ENCODE measurements around the gene ZFYVE28. TPM values are rescaled to one million over a fixed set of nuclear protein-coding genes. Genes with fewer than 3 reads are reported as not detected.

The ZFYVE28 gene
- total RNA-seq, 1 experiment from 2014 or later, result 19.2 TPM

DNA sequence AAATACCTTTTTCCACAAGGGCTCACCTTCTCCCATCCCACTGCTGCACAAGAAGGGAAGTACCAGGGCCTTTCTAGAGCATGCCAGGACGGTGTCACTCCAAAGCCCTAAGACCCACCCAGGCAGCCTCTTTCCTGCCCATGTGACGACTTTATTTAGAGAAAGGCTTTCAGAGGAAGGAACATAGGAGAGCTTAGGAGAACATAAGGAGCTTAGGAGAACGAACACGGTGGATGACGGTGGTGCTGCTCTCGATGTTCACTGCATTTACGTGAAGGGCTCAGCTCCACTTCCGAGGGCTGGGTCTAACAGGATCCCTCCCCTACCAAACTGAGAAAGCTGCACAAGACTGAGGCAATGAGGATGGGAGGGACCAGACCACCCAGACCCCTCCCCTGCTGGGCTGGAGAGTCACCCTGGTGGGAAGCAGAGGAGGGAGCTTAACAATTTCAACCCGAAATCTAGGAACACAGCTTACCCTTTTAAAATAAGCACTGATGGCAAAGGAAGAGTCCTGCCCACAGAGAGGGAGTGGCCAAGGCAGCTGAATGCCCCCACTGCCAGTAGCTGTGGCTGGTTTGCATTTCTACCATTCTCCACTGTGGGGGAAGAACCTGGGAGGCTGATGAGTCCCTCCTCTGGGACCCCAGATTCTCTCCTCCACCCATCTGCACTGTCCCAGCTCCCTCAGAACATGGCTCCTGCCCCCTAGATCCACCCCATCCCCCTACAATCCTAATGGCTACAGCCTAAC lies 29.8 kb downstream of the ZFYVE28 start (continued):
- TF ChIP-seq, protein P1, sequence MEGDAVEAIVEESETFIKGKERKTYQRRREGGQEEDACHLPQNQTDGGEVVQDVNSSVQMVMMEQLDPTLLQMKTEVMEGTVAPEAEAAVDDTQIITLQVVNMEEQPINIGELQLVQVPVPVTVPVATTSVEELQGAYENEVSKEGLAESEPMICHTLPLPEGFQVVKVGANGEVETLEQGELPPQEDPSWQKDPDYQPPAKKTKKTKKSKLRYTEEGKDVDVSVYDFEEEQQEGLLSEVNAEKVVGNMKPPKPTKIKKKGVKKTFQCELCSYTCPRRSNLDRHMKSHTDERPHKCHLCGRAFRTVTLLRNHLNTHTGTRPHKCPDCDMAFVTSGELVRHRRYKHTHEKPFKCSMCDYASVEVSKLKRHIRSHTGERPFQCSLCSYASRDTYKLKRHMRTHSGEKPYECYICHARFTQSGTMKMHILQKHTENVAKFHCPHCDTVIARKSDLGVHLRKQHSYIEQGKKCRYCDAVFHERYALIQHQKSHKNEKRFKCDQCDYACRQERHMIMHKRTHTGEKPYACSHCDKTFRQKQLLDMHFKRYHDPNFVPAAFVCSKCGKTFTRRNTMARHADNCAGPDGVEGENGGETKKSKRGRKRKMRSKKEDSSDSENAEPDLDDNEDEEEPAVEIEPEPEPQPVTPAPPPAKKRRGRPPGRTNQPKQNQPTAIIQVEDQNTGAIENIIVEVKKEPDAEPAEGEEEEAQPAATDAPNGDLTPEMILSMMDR (IDR thresholded peaks at IDR 0.05 in 2 of 3, conservative IDR thresholded peaks at IDR 0.05 in 1 of 3; ENCODE audit: borderline replicate concordance in 1 of 3, insufficient read depth in 1 of 3, low read depth in 2 of 3, low read length in 2 of 3), result no peak
- TF ChIP-seq RAD21 (IDR thresholded peaks at IDR 0.05; ENCODE audit: low read depth), result no peak
- TF ChIP-seq, protein P2, sequence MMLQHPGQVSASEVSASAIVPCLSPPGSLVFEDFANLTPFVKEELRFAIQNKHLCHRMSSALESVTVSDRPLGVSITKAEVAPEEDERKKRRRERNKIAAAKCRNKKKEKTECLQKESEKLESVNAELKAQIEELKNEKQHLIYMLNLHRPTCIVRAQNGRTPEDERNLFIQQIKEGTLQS (IDR thresholded peaks at IDR 0.05), result no peak
- TF ChIP-seq CEBPB (IDR thresholded peaks at IDR 0.05; ENCODE audit: low read depth), result no peak
- no peak for TF ChIP-seq ZFX (IDR thresholded peaks at IDR 0.05)
- TF ChIP-seq ZNF274 (IDR thresholded peaks at IDR 0.05; ENCODE audit: low read depth, low read length), result no peak
- TF ChIP-seq ELF1 (IDR thresholded peaks at IDR 0.05; ENCODE audit: borderline replicate concordance, low read depth), result no peak
- TF ChIP-seq EGR1 (IDR thresholded peaks at IDR 0.05; ENCODE audit: low read depth), result no peak

DNA sequence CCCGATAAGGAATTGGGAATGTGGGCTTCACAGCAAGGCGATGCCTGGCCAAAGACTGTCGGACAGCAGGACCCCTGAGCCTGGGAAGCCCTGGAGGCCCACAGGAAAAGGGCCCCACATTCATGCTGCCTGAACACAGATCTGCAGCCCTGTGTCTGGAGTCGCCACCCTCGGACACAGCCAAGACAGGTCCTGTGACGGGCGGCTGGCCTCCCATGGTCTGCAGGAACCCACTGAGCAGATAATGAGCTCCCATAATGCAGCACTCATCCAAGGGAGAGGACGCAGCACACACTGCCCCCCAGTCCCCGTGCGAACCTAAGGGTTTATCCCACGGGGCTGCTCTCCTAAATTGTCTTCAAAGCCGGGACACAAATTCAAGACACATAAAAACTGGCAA lies 30.6 kb downstream of the ZFYVE28 start:
- Histone ChIP-seq H3K36me3 (ENCODE audit: control insufficient read depth in 1 of 2, insufficient read depth in 2 of 2, low read length in 2 of 2) (no peaks in the 10 kb centered on the region), H3K27ac (ENCODE audit: low read depth, low read length) (no peak overlapping the region), H3K4me2 (ENCODE audit: low read length) (no peak overlapping the region), H2AFZ (ENCODE audit: low read depth, low read length, poor library complexity, severe bottlenecking) (no peak overlapping the region), H3K4me3 (replicated peaks in 1 of 2; ENCODE audit: low read depth in 1 of 2, low read length in 2 of 2) (no peak overlapping the region), H3K9me2 (ENCODE audit: insufficient read depth) (no peaks in the 10 kb centered on the region), H4K20me1 (ENCODE audit: insufficient read depth) (no peaks in the 10 kb centered on the region), H3K9me3 (ENCODE audit: control insufficient read depth in 1 of 2, insufficient read depth in 1 of 2, low read depth in 1 of 2, low read length in 2 of 2) (no peaks in the 10 kb centered on the region), H3K4me1 (ENCODE audit: control insufficient read depth in 1 of 2, insufficient read depth in 2 of 2, low read length in 2 of 2) (no peaks in the 10 kb centered on the region), H3K79me2 (ENCODE audit: insufficient read depth, low read length) (no peaks in the 10 kb centered on the region), H3K27me3 (ENCODE audit: insufficient read depth, low read length) (no peaks in the 10 kb centered on the region), H3K9ac (ENCODE audit: low read length) (no peak overlapping the region)
- no peak for ATAC-seq
- TF ChIP-seq EZH2phosphoT487 (IDR thresholded peaks at IDR 0.05; ENCODE audit: borderline replicate concordance), result no peak
- intact Hi-C loops (cut with micrococcal nuclease), result no loop called here
- ChIA-PET RAD21 (ENCODE audit: low non-redundant PET in 1 of 2, low total read pairs in 2 of 2, uncharacterized antibody in 2 of 2, unreplicated experiment in 2 of 2) (no interaction called here), CTCF (interaction anchor here (1.5 kb wide), 1 partner anchor 54 kb away, joined by 4 read pairs; no protein-coding TSS in a partner anchor), POLR2A (no interaction called here)
- DNase-seq (ENCODE audit: low read depth, low spot score), result no peak
- BruUV-seq (replicated peaks), result no TSS peak

Measured in HCT116 (cell line).